BE2C (cell line): ENCODE data around the gene ARHGEF18.

Source experiments
- DNase-seq: peaks from one replicate; pipeline ENCODE4 v3.0.0-alpha.2; 2020
- H3K27me3 ChIP-seq: fragments of 250-450 bp; sonication (Bioruptor Pico); 2 replicates; pipeline ENCODE4 v1.5.1; 2020; ENCODE audit warnings: mild to moderate bottlenecking
- H3K36me3 ChIP-seq: fragments of 250-450 bp; sonication (Bioruptor Pico); 2 replicates; pipeline ENCODE4 v1.5.1; 2020; ENCODE audit warnings: mild to moderate bottlenecking
- H3K4me1 ChIP-seq: fragments of 250-450 bp; sonication (Bioruptor Pico); 2 replicates; pipeline ENCODE4 v1.5.1; 2020
- H3K4me3 ChIP-seq: 2 replicates; pipeline ENCODE4 v1.5.1; 2011; ENCODE audit warnings: low read depth, low read length
- H3K9me3 ChIP-seq: fragments of 250-450 bp; sonication (Bioruptor Pico); 2 replicates; pipeline ENCODE4 v1.5.1; 2020
- CTCF ChIP-seq: IDR thresholded peaks from 2 replicates; pipeline ENCODE4 v1.5.1; 2012; ENCODE audit warnings: mild to moderate bottlenecking, low read depth, low read length

The ARHGEF18 gene

GRCh38 chr19:7311911-7312310 is 36.8 kb upstream of the ARHGEF18 start:
- no peaks in the 10 kb centered on the region for H3K4me1 ChIP-seq
- DNase-seq: no peak
- no peaks in the 10 kb centered on the region; the same call in 1 of the 2 replicates for H3K27me3 ChIP-seq
- no peak overlapping the region for H3K4me3 ChIP-seq
- no peak for TF ChIP-seq CTCF
- no peaks in the 10 kb centered on the region for H3K9me3 ChIP-seq
- no peaks in the 10 kb centered on the region for H3K36me3 ChIP-seq

- no peaks in the 10 kb centered on the region for H3K9me3 ChIP-seq
- H3K4me1 ChIP-seq: no peaks in the 10 kb centered on the region
- no peak for TF ChIP-seq CTCF
- no peak for DNase-seq
- H3K36me3 ChIP-seq: no peaks in the 10 kb centered on the region
- H3K4me3 ChIP-seq: no peak overlapping the region
- no peaks in the 10 kb centered on the region; the same call in 1 of the 2 replicates for H3K27me3 ChIP-seq
Observed at GRCh38 chr19:7312816-7313215, 35.9 kb upstream of the ARHGEF18 start.

- Histone ChIP-seq H3K9me3 (peaks cover 2% of the 10 kb centered on the region; the same call in 1 of the 2 replicates), H3K4me1 (no peaks in the 10 kb centered on the region), H3K4me3 (no peak overlapping the region), H3K27me3 (no peaks in the 10 kb centered on the region), H3K36me3 (no peaks in the 10 kb centered on the region)
- TF ChIP-seq CTCF: no peak
- DNase-seq: no peak
Observed at GRCh38 chr19:7318176-7318575, 30.6 kb upstream of the ARHGEF18 start.

- H3K27me3 ChIP-seq: no peaks in the 10 kb centered on the region
- TF ChIP-seq CTCF: peak; percentile 57
- H3K4me3 ChIP-seq: no peak overlapping the region
- no peaks in the 10 kb centered on the region for H3K36me3 ChIP-seq
- H3K9me3 ChIP-seq: no peaks in the 10 kb centered on the region; the same call in 1 of the 2 replicates
- no peaks in the 10 kb centered on the region for H3K4me1 ChIP-seq
- peak; percentile 32 for DNase-seq
Observed at GRCh38 chr19:7326105-7326877, 22.4 kb upstream of the ARHGEF18 start.

GRCh38 chr19:7327802-7328201 is 20.9 kb upstream of the ARHGEF18 start:
- no peaks in the 10 kb centered on the region; the same call in 1 of the 2 replicates for H3K9me3 ChIP-seq
- no peak for DNase-seq
- H3K36me3 ChIP-seq: no peaks in the 10 kb centered on the region
- H3K27me3 ChIP-seq: no peaks in the 10 kb centered on the region
- no peak for TF ChIP-seq CTCF
- no peaks in the 10 kb centered on the region for H3K4me1 ChIP-seq
- H3K4me3 ChIP-seq: no peak overlapping the region

- DNase-seq: no peak
- Histone ChIP-seq H3K9me3 (no peaks in the 10 kb centered on the region; the same call in 1 of the 2 replicates), H3K36me3 (no peaks in the 10 kb centered on the region), H3K4me1 (no peaks in the 10 kb centered on the region), H3K4me3 (no peak overlapping the region), H3K27me3 (no peaks in the 10 kb centered on the region)
- TF ChIP-seq CTCF: no peak
Observed at GRCh38 chr19:7328647-7329046, 20.1 kb upstream of the ARHGEF18 start.
